ENCODE measurements around the gene PALM. TPM values are rescaled to one million over a fixed set of nuclear protein-coding genes. Genes with fewer than 3 reads are reported as not detected.
"Not testable (repeated sequence)": the region's sequence is repeated elsewhere in the genome, so short reads cannot be mapped to it uniquely, and the experiment has no call there.

PALM gene
- total RNA-seq, 1 donor: 5.7 TPM

DNA sequence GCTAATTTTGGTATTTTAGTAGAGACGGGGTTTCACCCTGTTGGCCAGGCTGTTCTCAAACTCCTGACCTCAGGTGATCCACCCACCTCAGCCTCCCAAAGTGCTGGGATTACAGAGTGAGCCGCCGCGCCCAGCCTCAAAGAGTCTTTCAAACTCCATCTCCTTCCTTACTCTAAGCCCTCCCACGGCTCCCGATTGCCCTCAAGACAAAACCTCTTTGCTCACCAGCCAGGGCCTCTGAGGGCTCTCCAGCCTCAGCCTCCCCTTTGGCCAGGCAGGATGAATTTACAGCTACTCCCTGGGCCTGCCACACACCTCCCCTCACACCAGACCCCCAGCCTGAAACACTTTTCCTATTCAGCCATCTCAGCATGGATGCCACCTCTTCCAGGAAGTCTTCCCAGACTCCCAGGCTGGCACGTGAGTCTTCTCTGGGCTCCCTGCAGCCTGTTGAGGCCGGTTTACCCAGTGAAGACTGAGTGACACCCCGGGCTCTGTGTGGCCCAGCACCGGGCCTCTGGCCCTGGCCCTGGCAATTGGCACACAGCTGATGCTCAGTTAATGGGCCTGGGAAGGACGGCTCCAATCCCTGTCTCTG lies 21.1 kb upstream of the PALM start:
- H3K4me3 ChIP-seq (ENCODE audit: low read depth, low read length): no peak overlapping the region
- no peak for DNase-seq (ENCODE audit: low read depth)
- TF ChIP-seq, protein P1, sequence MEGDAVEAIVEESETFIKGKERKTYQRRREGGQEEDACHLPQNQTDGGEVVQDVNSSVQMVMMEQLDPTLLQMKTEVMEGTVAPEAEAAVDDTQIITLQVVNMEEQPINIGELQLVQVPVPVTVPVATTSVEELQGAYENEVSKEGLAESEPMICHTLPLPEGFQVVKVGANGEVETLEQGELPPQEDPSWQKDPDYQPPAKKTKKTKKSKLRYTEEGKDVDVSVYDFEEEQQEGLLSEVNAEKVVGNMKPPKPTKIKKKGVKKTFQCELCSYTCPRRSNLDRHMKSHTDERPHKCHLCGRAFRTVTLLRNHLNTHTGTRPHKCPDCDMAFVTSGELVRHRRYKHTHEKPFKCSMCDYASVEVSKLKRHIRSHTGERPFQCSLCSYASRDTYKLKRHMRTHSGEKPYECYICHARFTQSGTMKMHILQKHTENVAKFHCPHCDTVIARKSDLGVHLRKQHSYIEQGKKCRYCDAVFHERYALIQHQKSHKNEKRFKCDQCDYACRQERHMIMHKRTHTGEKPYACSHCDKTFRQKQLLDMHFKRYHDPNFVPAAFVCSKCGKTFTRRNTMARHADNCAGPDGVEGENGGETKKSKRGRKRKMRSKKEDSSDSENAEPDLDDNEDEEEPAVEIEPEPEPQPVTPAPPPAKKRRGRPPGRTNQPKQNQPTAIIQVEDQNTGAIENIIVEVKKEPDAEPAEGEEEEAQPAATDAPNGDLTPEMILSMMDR (IDR thresholded peaks at IDR 0.05; ENCODE audit: insufficient read depth, low read length): no peak

DNA sequence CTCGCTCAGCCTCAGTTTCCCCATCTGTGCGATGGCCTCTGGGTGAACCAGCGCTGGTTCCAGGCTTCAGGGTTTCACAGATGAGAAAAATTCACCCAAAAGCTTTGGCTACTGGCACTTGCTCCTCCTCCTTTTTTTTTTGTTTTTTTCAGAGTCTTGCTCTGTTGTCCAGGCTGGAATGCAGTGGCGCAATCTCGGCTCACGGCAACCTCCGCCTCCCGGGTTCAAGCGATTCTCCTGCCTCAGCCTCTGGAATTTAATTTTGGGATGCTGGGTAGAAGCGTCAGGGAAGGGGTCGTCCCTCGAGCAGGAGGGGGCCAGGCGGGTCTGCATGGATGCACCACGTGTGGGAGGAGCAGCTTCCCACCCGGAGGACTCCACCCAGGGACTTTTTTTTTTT lies 20.5 kb upstream of the PALM start:
- TF ChIP-seq, protein P1 (IDR thresholded peaks at IDR 0.05; ENCODE audit: insufficient read depth, low read length): no peak
- peak; percentile 64 for DNase-seq (ENCODE audit: low read depth)
- no peak overlapping the region for H3K4me3 ChIP-seq (ENCODE audit: low read depth, low read length)

GRCh38 chr19:688992-689391 lies 19.7 kb upstream of the PALM start:
- DNase-seq (ENCODE audit: low read depth): no peak
- TF ChIP-seq, protein P1 (IDR thresholded peaks at IDR 0.05; ENCODE audit: insufficient read depth, low read length): no peak
- H3K4me3 ChIP-seq (ENCODE audit: low read depth, low read length): no peak overlapping the region

- no peak for DNase-seq (ENCODE audit: low read depth)
- no peak overlapping the region for H3K4me3 ChIP-seq (ENCODE audit: low read depth, low read length)
- TF ChIP-seq, protein P1 (IDR thresholded peaks at IDR 0.05; ENCODE audit: insufficient read depth, low read length): no peak
Measured at GRCh38 chr19:690203-690602, 18.5 kb upstream of the PALM start.

DNA sequence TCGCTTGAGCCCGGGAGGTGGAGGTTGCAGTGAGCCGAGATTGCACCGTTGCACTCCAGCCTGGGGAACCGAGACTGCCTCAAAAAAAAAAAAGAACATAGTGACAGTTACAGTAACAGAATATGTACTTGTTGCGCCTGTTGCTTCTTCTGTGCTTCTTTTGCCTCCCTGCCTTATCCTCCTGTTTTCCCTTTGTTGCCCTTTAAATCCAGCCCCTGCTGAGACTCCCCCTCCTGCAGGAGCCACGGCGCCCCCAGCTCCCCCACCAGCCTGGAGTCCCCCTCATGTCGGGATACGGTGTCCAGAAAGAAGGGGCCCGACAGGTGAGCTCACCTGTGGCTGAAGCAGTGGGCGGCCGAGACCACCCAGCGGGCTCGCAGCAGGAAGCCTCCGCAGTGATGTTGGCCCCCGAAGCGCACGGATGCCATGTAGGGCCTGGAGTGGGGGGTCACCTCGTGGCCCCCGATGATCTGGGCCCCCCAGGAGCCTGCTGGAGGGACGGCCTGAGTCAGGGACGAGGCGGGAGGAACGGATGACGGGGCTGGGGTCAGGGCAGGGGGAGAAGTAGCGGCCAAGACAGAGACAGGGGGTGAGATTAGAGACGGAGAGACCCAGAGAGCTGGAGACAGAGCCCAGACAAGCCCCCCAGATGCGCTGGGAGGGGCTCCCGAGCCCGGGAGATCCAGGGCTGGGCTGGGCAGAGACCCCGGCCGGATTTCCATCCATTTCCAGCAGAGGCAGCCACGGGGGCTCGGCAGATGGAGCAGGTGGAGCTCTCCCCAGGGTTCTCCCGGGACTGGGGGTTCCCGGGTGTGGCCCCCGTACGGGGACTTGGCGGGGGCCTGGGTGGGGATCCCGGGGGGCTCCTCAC lies 14.0 kb upstream of the PALM start:
- no peak for DNase-seq (ENCODE audit: low read depth)

GRCh38 chr19:695352-695949 lies 13.3 kb upstream of the PALM start, which contains the start of gene PRSS57:
PRSS57 (minus strand) TSS chr19:695452; CDS start chr19:695430, 22 bp downstream.
- TF ChIP-seq, protein P1 (IDR thresholded peaks at IDR 0.05; ENCODE audit: insufficient read depth, low read length): no peak
- no peak within 1 kb of the TSS for H3K4me3 ChIP-seq (ENCODE audit: low read depth, low read length)
- no peak for DNase-seq (ENCODE audit: low read depth)

More for the DNA sequence above, 14.0 kb upstream of the PALM start:
- TF ChIP-seq, protein P1 (IDR thresholded peaks at IDR 0.05; ENCODE audit: insufficient read depth, low read length): no peak
- no peak overlapping the region for H3K4me3 ChIP-seq (ENCODE audit: low read depth, low read length)

GRCh38 chr19:698529-698928 lies 10.2 kb upstream of the PALM start:
- not testable (repeated sequence) for H3K4me3 ChIP-seq (ENCODE audit: low read depth, low read length); DNase-seq (ENCODE audit: low read depth)

DNA sequence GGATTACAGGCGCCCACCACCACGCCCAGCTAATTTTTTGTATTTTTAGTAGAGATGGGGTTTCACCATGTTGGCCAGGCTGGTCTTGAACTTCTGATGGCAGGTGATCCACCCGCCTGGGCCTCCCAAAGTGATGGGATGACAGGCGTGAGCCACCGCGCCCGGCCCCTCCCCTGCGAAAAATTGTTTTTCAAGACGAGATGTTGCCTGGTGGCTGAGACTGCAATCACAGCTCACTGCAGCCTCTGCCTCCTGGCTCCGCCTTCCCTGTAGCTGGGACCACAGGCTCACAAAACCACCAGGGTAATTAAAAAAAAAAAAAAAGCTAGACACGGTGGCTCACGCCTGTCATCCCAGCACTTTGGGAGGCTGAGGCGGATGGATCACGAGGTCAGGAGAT lies 8.8 kb upstream of the PALM start:
- H3K4me3 ChIP-seq (ENCODE audit: low read depth, low read length); DNase-seq (ENCODE audit: low read depth): not testable (repeated sequence)

GRCh38 chr19:702847-703246 lies 5.9 kb upstream of the PALM start:
- DNase-seq (ENCODE audit: low read depth): not testable (repeated sequence)

More at GRCh38 chr19:702847-703246, 5.9 kb upstream of the PALM start:
- H3K4me3 ChIP-seq (ENCODE audit: low read depth, low read length): not testable (repeated sequence)

Data from fibroblast of the aortic adventitia (primary cell).